IMR-90 (cell line): Measurements from ENCODE around the gene GOT2. TPM values are rescaled to one million over a fixed set of nuclear protein-coding genes. Genes with fewer than 3 reads are reported as not detected.

ENCODE experiments used
- ATAC-seq: fragments of 200-7000 bp; cut with Tn5 transposase; 2 replicates; pipeline ENCODE4 v1.9.1; 2020; ENCODE audit warnings: low read depth, mild to moderate bottlenecking, moderate library complexity
- BruUV-seq: library from RNA; stranded (reverse); fragments of 400-500 nt; replicated peaks from 2 replicates; lab custom pipeline; 2021; lab: Mats Ljungman, UMichigan
- CTCF ChIA-PET: fragments of 300-600 bp; formaldehyde crosslinking; extraction: SDS; loops from one replicate; lab custom pipeline; 2021; ENCODE audit warnings: antibody characterized with exemption; lab: Yijun Ruan, JAX
- POLR2A ChIA-PET: fragments of 300-600 bp; sonication (Branson Sonifier 250); formaldehyde crosslinking; loops from one replicate; lab custom pipeline; 2022; ENCODE audit warnings: antibody characterized with exemption; ENCODE audit not compliant: unreplicated experiment; lab: Charles Lee
- DNase-seq: peaks from one replicate; pipeline ENCODE4 v3.0.0; 2013
- H2AFZ ChIP-seq: replicated peaks from 2 replicates; pipeline ENCODE3; 2013; ENCODE audit warnings: low read length, mild to moderate bottlenecking; ENCODE audit not compliant: poor library complexity
- H2AK5ac ChIP-seq: 2 replicates; pipeline ENCODE4 v1.6.1; 2013; ENCODE audit warnings: low read depth, low read length, inconsistent platforms
- H2AK9ac ChIP-seq: replicated peaks from 2 replicates; pipeline ENCODE3; 2013; ENCODE audit warnings: mild to moderate bottlenecking, low read depth, low read length, moderate library complexity; ENCODE audit not compliant: poor library complexity
- H2BK120ac ChIP-seq: 2 replicates; pipeline ENCODE4 v1.6.1; 2013; ENCODE audit warnings: low read depth, low read length, inconsistent platforms
- H2BK15ac ChIP-seq: 3 replicates; pipeline ENCODE4 v1.6.1; 2013; ENCODE audit warnings: low read depth, low read length, inconsistent platforms
- H2BK20ac ChIP-seq: 2 replicates; pipeline ENCODE4 v1.6.1; 2013; ENCODE audit warnings: low read depth, mild to moderate bottlenecking, inconsistent platforms, low read length, moderate library complexity
- H2BK5ac ChIP-seq: 2 replicates; pipeline ENCODE4 v1.6.1; 2013; ENCODE audit warnings: mild to moderate bottlenecking, low read depth, low read length, inconsistent platforms; ENCODE audit not compliant: poor library complexity, severe bottlenecking
- H3K14ac ChIP-seq: replicated peaks from 2 replicates; pipeline ENCODE4 v1.6.1; 2013; ENCODE audit warnings: low read depth, low read length, inconsistent platforms
- H3K18ac ChIP-seq: 2 replicates; pipeline ENCODE4 v1.6.1; 2013; ENCODE audit warnings: low read depth, low read length, control low read depth
- H3K23ac ChIP-seq: 2 replicates; pipeline ENCODE4 v1.6.1; 2013; ENCODE audit warnings: low read depth, low read length, inconsistent platforms
- H3K27ac ChIP-seq: 2 replicates; pipeline ENCODE4 v1.5.1; 2013; ENCODE audit warnings: mild to moderate bottlenecking, control low read depth, low read length; ENCODE audit not compliant: insufficient read depth
- H3K27me3 ChIP-seq: 2 replicates; pipeline ENCODE4 v1.6.1; 2013; ENCODE audit warnings: low read length; ENCODE audit not compliant: control insufficient read depth, insufficient read depth
- H3K36me3 ChIP-seq: 2 replicates; pipeline ENCODE4 v1.6.1; 2013; ENCODE audit warnings: low read length, mixed read lengths; ENCODE audit not compliant: control insufficient read depth, insufficient read depth
- H3K4ac ChIP-seq: 2 replicates; pipeline ENCODE4 v1.6.1; 2013; ENCODE audit warnings: low read depth, low read length, inconsistent platforms
- H3K4me1 ChIP-seq: 2 replicates; pipeline ENCODE4 v1.6.1; 2013; ENCODE audit warnings: low read length, mixed read lengths; ENCODE audit not compliant: control insufficient read depth, insufficient read depth
- H3K4me2 ChIP-seq: 2 replicates; pipeline ENCODE4 v1.6.1; 2013; ENCODE audit warnings: low read depth, mild to moderate bottlenecking, control low read depth, low read length, moderate library complexity
- H3K4me3 ChIP-seq: 2 replicates; pipeline ENCODE4 v1.5.1; 2013; ENCODE audit warnings: low read depth, mild to moderate bottlenecking, control low read depth, low read length, moderate library complexity; ENCODE audit not compliant: insufficient read depth
- H3K56ac ChIP-seq: 2 replicates; pipeline ENCODE4 v1.6.1; 2013; ENCODE audit warnings: low read length, inconsistent platforms; ENCODE audit not compliant: insufficient read depth; ENCODE audit errors: extremely low read depth
- H3K79me1 ChIP-seq, 2 experiments: 2 replicates each; pipeline ENCODE4 v1.6.1; 2013; ENCODE audit warnings: low read length in 2 of 2, inconsistent platforms in 1 of 2, low read depth in 1 of 2
- H3K9ac ChIP-seq: 2 replicates; pipeline ENCODE4 v1.6.1; 2013; ENCODE audit warnings: low read depth, low read length, control low read depth
- H3K9me1 ChIP-seq: 2 replicates; pipeline ENCODE4 v1.6.1; 2013; ENCODE audit warnings: low read length, inconsistent platforms; ENCODE audit not compliant: insufficient read depth
- H3K9me3 ChIP-seq: 2 replicates; pipeline ENCODE4 v1.6.1; 2013; ENCODE audit warnings: low read length; ENCODE audit not compliant: control insufficient read depth, insufficient read depth
- H4K20me1 ChIP-seq: 2 replicates; pipeline ENCODE4 v1.6.1; 2013; ENCODE audit warnings: low read length, inconsistent platforms; ENCODE audit not compliant: insufficient read depth
- H4K5ac ChIP-seq: 2 replicates; pipeline ENCODE4 v1.6.1; 2013; ENCODE audit warnings: mild to moderate bottlenecking, low read depth, low read length, control low read depth
- H4K8ac ChIP-seq, 2 experiments: 2 replicates each; pipeline ENCODE4 v1.6.1; 2013; ENCODE audit warnings: low read depth in 2 of 2, low read length in 2 of 2, control low read depth in 1 of 2, inconsistent platforms in 1 of 2
- H4K91ac ChIP-seq: 2 replicates; pipeline ENCODE4 v1.6.1; 2013; ENCODE audit warnings: low read depth, low read length, inconsistent platforms; ENCODE audit not compliant: insufficient read depth
- BHLHE40 ChIP-seq: fragments of 150-350 bp; IDR thresholded peaks from 2 replicates; pipeline ENCODE4 v1.6.1; 2016; ENCODE audit warnings: mild to moderate bottlenecking, low read depth, low read length
- CEBPB ChIP-seq: IDR thresholded peaks from 2 replicates; pipeline ENCODE4 v1.6.1; 2012; ENCODE audit warnings: low read depth, low read length, improper control_type of control experiment
- CHD1 ChIP-seq: IDR thresholded peaks from 2 replicates; pipeline ENCODE4 v1.6.1; 2012; ENCODE audit warnings: low read depth, low read length, improper control_type of control experiment
- CTCF ChIP-seq: conservative IDR thresholded peaks from 2 replicates; pipeline ENCODE4 v1.5.1; 2012; ENCODE audit warnings: mild to moderate bottlenecking, low read depth, low read length, improper control_type of control experiment
- ELK1 ChIP-seq: fragments of 150-350 bp; IDR thresholded peaks from 2 replicates; pipeline ENCODE4 v1.6.1; 2016; ENCODE audit warnings: low read depth, mild to moderate bottlenecking, low read length, moderate library complexity, borderline replicate concordance
- FOS ChIP-seq: fragments of 150-350 bp; IDR thresholded peaks from 2 replicates; pipeline ENCODE4 v1.6.1; 2016; ENCODE audit warnings: low read depth, low read length
- MAFK ChIP-seq: IDR thresholded peaks from 2 replicates; pipeline ENCODE4 v1.6.1; 2012; ENCODE audit warnings: low read depth, low read length, improper control_type of control experiment
- MAZ ChIP-seq: IDR thresholded peaks from 2 replicates; pipeline ENCODE4 v1.6.1; 2012; ENCODE audit warnings: low read depth, mild to moderate bottlenecking, low read length, improper control_type of control experiment, moderate library complexity, borderline replicate concordance
- MXI1 ChIP-seq: IDR thresholded peaks from 2 replicates; pipeline ENCODE4 v1.6.1; 2012; ENCODE audit warnings: low read depth, mild to moderate bottlenecking, low read length, moderate library complexity, borderline replicate concordance
- NFE2L2 ChIP-seq: fragments of 150-350 bp; IDR thresholded peaks from 2 replicates; pipeline ENCODE4 v1.6.1; 2016; ENCODE audit warnings: low read depth, mild to moderate bottlenecking, low read length
- POLR2A ChIP-seq: IDR thresholded peaks from 2 replicates; pipeline ENCODE4 v1.6.1; 2012; ENCODE audit warnings: mild to moderate bottlenecking, low read depth, low read length
- RAD21 ChIP-seq: IDR thresholded peaks from 2 replicates; pipeline ENCODE4 v1.6.1; 2012; ENCODE audit warnings: low read length, improper control_type of control experiment
- RCOR1 ChIP-seq: IDR thresholded peaks from 2 replicates; pipeline ENCODE4 v1.6.1; 2012; ENCODE audit warnings: mild to moderate bottlenecking, low read length, improper control_type of control experiment; ENCODE audit not compliant: insufficient replicate concordance
- RFX5 ChIP-seq: IDR thresholded peaks from 2 replicates; pipeline ENCODE4 v1.8.0; 2012; ENCODE audit warnings: low read depth, mild to moderate bottlenecking, low read length, moderate library complexity
- SMC3 ChIP-seq: fragments of 150-350 bp; IDR thresholded peaks from 2 replicates; pipeline ENCODE4 v1.6.1; 2016; ENCODE audit warnings: low read depth, mild to moderate bottlenecking, antibody characterized with exemption, low read length, moderate library complexity
- USF2 ChIP-seq: fragments of 150-350 bp; IDR thresholded peaks from 2 replicates; pipeline ENCODE4 v1.6.1; 2017; ENCODE audit warnings: mild to moderate bottlenecking, antibody characterized with exemption, low read length, low read depth
- whole genome bisulfite sequencing, 2 experiments: methylation state at CpG; one replicate each; pipeline versions ENCODE4 v1.1.5 to v1.1.7; 2013; ENCODE audit warnings: missing lambda C conversion rate in 2 of 2; ENCODE audit not compliant: insufficient read length in 1 of 2; ENCODE audit errors: extremely low coverage in 2 of 2; 5-methylcytosine and 5-hydroxymethylcytosine counted together
- dilution Hi-C: fragments of 300-500 bp; cut with HindIII; formaldehyde crosslinking; loops from one replicate; pipeline ENCODE4 v1.14.3; 2018; ENCODE audit warnings: low sequenced_read_pairs; ENCODE audit not compliant: unreplicated experiment
- in situ Hi-C: fragments of 300-500 bp; cut with MboI; formaldehyde crosslinking; loops from 3 replicates; pipeline ENCODE4 v1.14.3; 2019; ENCODE audit warnings: low sequenced_read_pairs, inconsistent platforms, mixed read lengths
- intact Hi-C: fragments of 100-400 bp; cut with micrococcal nuclease; formaldehyde crosslinking; loops from 2 replicates; pipeline ENCODE4 v1.10.0; 2022
- polyA plus RNA-seq, 3 experiments: library from polyadenylated mRNA; depleted of rRNA; stranded (reverse); fragments of >200 nt; gene quantifications; 2 replicates each; pipeline ENCODE4 v1.2.3, GENCODE V29; 2012; ENCODE audit warnings: low replicate concordance in 1 of 3
- total RNA-seq: library from RNA; depleted of rRNA; stranded (reverse); fragments of >200 nt; gene quantifications from 2 replicates; pipeline ENCODE4 v1.2.3, GENCODE V29; 2012

The GOT2 gene
- total and polyA plus RNA-seq, 2 of the 4 experiments (the other 2 are of a cell fraction): 50.2 to 60.2 TPM

- Histone ChIP-seq H4K8ac (peak overlapping the region; percentile 14 to 98; a peak in 3 of 4 replicates), H3K79me1 (peaks cover 10 to 32% of the 10 kb centered on the region in 2 experiments), H2BK15ac (no peak overlapping the region), H3K56ac (no peak overlapping the region), H2BK20ac (peak overlapping the region; percentile 64), H2BK120ac (peak overlapping the region; percentile 84; the same call in 1 of the 2 replicates), H3K4me1 (peaks cover 8% of the 10 kb centered on the region), H3K36me3 (peaks cover 9% of the 10 kb centered on the region; the same call in 1 of the 2 replicates), H3K18ac (no peak overlapping the region), H3K9me1 (peaks cover 15% of the 10 kb centered on the region), H2AK5ac (no peak overlapping the region), H3K4me3 (no peak overlapping the region), H3K9ac (no peak overlapping the region), H2AK9ac (peak overlapping the region; percentile 92), H3K14ac (no peak overlapping the region), H3K9me3 (no peaks in the 10 kb centered on the region), H3K27me3 (no peaks in the 10 kb centered on the region), H3K4me2 (no peak overlapping the region), H2BK5ac (peak overlapping the region; percentile 69), H2AFZ (peak overlapping the region; percentile 99), H3K27ac (no peak overlapping the region), H4K5ac (peak overlapping the region; percentile 98), H4K20me1 (no peaks in the 10 kb centered on the region; the same call in 1 of the 2 replicates), H4K91ac (peak overlapping the region; percentile 45; the same call in 1 of the 2 replicates), H3K23ac (0 out of 2 replicates have a peak overlapping the region, but pooled peaks have one; percentile 39), H3K4ac (peak overlapping the region; percentile 78; the same call in 1 of the 2 replicates)
- no peak for TF ChIP-seq MAFK
- TF ChIP-seq POLR2A: no peak
- TF ChIP-seq RCOR1: no peak
- no peak for TF ChIP-seq SMC3
- TF ChIP-seq MXI1: no peak
- TF ChIP-seq CHD1: no peak
- TF ChIP-seq RFX5: no peak
- no peak for TF ChIP-seq RAD21
- no peak for TF ChIP-seq BHLHE40
- TF ChIP-seq MAZ: no peak
- TF ChIP-seq FOS: no peak
- no peak for TF ChIP-seq ELK1
- TF ChIP-seq CTCF: no peak
- no peak for TF ChIP-seq NFE2L2
- no peak for TF ChIP-seq CEBPB
- no peak for TF ChIP-seq USF2
- no TSS peak for BruUV-seq
- intact Hi-C loops (no loop called here), dilution Hi-C loops (no loop called here), in situ Hi-C loops (no loop called here)
- DNase-seq (no peak), ATAC-seq (no peak)
- CTCF ChIA-PET: interaction anchor here (0.7 kb wide), 1 partner anchor 975 kb away, joined by 4 read pairs; no protein-coding TSS in a partner anchor
- POLR2A ChIA-PET: no interaction called here
- WGBS, 2 experiments: no CpG with 5 or more reads among the region's 6 CpGs
Observed at GRCh38 chr16:58685084-58685449, 49.0 kb downstream of the GOT2 start.
